ENCODE measurements around the gene PGK2. TPM values are rescaled to one million over a fixed set of nuclear protein-coding genes. Genes with fewer than 3 reads are reported as not detected.

Gene PGK2
- total RNA-seq = not detected in 2 replicates

GRCh38 chr6:49787176-49787575 is at the start of gene PGK2:
Gene PGK2, minus strand, starts transcription at chr6:49787285. Its CDS starts 98 bp downstream, at chr6:49787187.

GRCh38 chr6:49744259-49744658 is 42.8 kb downstream of the PGK2 start, which contains the start of gene CRISP3:
Gene CRISP3, minus strand, starts transcription at chr6:49744388. Its CDS starts 21 bp downstream, at chr6:49744367.

Other genes with a start within 250 kb of the PGK2 start
- gene C6orf141, start 236.6 kb downstream of the PGK2 start, total RNA-seq = not detected in 2 replicates
- gene RHAG, start 150.4 kb downstream of the PGK2 start, total RNA-seq = not detected in 2 replicates
- gene CRISP2, start 73.7 kb downstream of the PGK2 start, total RNA-seq = not detected in 2 replicates
- gene CRISP3, start 42.9 kb downstream of the PGK2 start, total RNA-seq = not detected in 2 replicates
- gene CRISP1, start 79.2 kb upstream of the PGK2 start, total RNA-seq = not detected in 2 replicates
- not detected in 2 replicates for gene DEFB114, start 176.9 kb upstream of the PGK2 start, total RNA-seq
- not detected in 2 replicates for gene DEFB113, start 182.3 kb upstream of the PGK2 start, total RNA-seq
- gene DEFB110, start 234.7 kb upstream of the PGK2 start, total RNA-seq = not detected in 2 replicates

Measured in articular chondrocyte of knee joint (primary cell).